ENCODE data around the gene TMEM125. TPM values are rescaled to one million over a fixed set of nuclear protein-coding genes. Genes with fewer than 3 reads are reported as not detected.

Gene TMEM125
- total RNA-seq, 1 donor = not detected

DNA sequence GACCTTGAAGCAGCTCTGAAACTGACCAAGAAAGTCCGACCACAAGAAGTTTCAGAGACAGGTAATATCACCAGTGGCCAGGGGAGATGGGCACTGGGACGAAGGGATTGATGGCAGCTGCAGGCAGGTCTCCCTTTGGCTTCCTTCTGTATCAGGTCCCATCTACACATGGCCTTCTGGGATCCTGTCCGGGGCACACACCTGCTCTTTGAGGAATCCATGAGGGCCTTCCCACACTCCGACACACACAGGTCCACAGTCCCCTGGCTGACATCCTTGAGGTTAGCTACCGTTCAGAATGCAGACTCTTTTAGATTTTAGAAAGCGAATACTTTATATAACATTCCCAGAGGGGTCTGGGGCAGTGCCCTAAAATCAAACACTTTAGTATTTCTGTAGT is 26.5 kb upstream of the TMEM125 start:
- DNase-seq (ENCODE audit: low read depth) = no peak
- TF ChIP-seq, protein P1, sequence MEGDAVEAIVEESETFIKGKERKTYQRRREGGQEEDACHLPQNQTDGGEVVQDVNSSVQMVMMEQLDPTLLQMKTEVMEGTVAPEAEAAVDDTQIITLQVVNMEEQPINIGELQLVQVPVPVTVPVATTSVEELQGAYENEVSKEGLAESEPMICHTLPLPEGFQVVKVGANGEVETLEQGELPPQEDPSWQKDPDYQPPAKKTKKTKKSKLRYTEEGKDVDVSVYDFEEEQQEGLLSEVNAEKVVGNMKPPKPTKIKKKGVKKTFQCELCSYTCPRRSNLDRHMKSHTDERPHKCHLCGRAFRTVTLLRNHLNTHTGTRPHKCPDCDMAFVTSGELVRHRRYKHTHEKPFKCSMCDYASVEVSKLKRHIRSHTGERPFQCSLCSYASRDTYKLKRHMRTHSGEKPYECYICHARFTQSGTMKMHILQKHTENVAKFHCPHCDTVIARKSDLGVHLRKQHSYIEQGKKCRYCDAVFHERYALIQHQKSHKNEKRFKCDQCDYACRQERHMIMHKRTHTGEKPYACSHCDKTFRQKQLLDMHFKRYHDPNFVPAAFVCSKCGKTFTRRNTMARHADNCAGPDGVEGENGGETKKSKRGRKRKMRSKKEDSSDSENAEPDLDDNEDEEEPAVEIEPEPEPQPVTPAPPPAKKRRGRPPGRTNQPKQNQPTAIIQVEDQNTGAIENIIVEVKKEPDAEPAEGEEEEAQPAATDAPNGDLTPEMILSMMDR (IDR thresholded peaks at IDR 0.05; ENCODE audit: insufficient read depth, low read length) = no peak
- H3K4me3 ChIP-seq (ENCODE audit: low read depth, low read length) = no peak overlapping the region

DNA sequence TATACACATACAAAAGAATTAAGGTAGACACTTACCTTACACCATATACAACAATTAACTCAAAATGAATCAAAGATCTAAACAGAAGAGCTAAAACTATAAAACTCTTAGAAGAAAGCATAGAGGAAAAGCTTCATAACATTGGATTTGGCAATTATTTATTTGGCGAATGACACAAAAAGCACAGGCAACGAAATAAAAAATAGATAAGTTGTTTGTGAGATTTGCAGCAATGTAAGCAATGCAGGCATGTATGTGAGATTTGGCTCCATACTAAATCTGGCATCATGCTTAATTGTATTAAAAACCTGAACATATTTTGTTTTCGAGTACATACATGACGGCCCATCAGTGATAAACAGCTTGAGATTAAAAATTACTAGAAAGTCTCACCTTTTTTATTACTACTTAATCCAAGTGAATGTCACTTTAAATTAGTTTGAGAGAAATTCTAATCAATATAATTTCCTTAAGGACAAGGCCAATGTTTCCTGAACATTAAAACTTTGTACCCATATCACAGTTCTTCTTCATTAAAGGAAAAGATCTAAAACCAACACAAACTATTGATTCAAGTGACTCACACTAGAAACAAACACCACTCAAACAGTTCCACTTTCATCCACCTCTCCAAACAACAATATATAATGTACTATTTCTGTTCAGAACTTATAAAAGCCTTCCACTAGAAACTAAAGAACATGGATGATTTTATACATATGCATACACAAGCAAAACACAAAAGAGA is 23.1 kb upstream of the TMEM125 start:
- H3K4me3 ChIP-seq (ENCODE audit: low read depth, low read length) = no peak overlapping the region
- TF ChIP-seq, protein P1 (IDR thresholded peaks at IDR 0.05; ENCODE audit: insufficient read depth, low read length) = no peak
- no peak for DNase-seq (ENCODE audit: low read depth)

DNA sequence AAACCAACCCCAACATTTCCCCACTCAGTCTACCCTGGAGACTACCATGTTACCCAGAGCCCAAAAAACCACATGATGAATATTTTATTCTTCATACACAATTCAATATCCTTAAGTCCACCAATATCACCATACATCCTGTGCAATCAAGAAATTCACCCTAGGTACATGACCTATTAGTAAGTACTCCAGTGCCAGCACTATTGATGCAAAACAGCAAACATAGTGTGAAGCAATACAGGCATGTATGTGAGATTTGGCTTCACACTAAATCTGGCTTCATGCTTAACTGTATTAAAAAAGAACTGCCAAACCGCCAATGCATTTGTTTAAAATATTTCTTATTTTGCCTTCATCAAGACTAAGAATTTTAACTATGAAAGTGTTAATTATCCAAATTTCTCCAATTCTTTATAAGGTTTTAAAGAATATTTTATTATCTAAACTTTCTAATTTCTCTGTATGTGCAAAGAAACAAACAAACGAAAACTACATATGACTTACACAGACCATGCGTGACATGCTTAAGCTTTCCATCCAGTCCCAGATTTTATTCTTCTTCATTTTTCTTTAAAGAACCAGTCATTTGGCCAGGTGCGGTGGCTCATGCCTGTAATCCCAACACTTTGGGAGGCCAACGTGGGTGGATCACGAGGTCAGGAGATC is 22.4 kb upstream of the TMEM125 start:
- TF ChIP-seq, protein P1 (IDR thresholded peaks at IDR 0.05; ENCODE audit: insufficient read depth, low read length) = no peak
- no peak for DNase-seq (ENCODE audit: low read depth)
- H3K4me3 ChIP-seq (ENCODE audit: low read depth, low read length) = no peak overlapping the region

DNA sequence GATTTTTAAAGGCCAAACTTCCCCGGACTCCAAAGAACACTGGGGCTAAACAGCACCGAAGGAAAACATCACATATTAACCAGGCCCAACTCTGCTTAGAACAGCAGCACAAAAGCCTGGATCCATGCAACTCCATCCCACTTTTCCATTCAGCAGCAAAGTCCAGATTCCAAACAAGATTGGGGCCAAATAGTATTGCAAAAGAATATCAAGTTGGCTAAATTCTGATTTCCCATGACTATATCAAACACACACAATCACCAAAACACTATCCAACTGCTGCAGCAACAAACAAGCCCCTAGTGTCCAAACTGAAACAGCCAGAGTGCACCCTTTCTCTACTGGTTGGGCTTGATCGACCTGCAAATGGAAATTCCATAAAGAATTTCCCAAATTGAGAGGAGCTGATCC is 19.4 kb upstream of the TMEM125 start:
- TF ChIP-seq, protein P1 (IDR thresholded peaks at IDR 0.05; ENCODE audit: insufficient read depth, low read length) = no peak
- no peak overlapping the region for H3K4me3 ChIP-seq (ENCODE audit: low read depth, low read length)
- DNase-seq (ENCODE audit: low read depth) = no peak

DNA sequence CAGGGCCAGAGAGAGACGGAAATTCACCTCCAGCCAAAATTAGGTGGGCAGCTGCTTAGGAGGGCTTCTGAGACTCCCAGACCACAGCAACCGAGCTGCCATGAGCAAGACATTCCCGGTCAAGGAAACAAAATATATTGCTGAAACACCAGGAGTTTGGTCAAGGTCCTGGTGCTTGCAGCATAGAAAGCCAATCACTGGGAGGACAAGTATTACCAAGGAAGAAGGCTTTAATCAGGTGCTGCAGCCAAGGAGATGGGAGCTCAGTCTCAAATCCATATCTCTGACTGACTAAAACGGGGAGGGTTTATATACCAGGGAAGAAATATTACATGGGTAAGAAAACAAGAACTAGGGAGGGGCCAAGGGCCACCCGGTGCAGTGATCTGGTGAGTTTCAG is 18.8 kb upstream of the TMEM125 start:
- TF ChIP-seq, protein P1 (IDR thresholded peaks at IDR 0.05; ENCODE audit: insufficient read depth, low read length) = no peak
- H3K4me3 ChIP-seq (ENCODE audit: low read depth, low read length) = no peak overlapping the region
- no peak for DNase-seq (ENCODE audit: low read depth)

DNA sequence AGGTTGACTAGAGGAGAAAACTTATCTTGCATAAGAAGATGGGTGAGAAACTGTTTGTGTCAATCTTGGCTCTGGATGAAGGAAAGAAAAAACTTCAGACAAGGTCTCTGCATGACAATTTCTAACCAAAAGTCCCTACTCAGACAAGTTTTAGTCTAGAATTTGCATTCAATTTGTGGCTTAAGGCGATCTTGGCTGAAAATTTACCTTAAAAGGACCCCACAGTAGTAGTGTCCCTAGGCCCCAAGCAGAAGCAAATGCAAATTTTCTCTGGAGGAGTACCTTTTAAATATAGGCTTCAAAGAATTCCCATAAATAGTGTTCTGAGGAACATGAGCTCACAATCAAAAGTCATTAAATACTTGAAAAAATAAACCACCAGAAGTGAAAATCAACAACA is 17.6 kb upstream of the TMEM125 start:
- TF ChIP-seq, protein P1 (IDR thresholded peaks at IDR 0.05; ENCODE audit: insufficient read depth, low read length) = no peak
- no peak overlapping the region for H3K4me3 ChIP-seq (ENCODE audit: low read depth, low read length)
- DNase-seq (ENCODE audit: low read depth) = no peak
